HG02759 (cell line): ENCODE data around the gene MAP2K5.
A peak's percentile ranks its signal among the peaks of the same experiment; 100 is the strongest.

Experiments
- ATAC-seq: cut with Tn5 transposase; IDR thresholded peaks from one replicate; pipeline ENCODE4 v1.9.1; 2021; ENCODE audit warnings: mild to moderate bottlenecking, moderate library complexity; ENCODE audit not compliant: unreplicated experiment

MAP2K5 gene

DNA sequence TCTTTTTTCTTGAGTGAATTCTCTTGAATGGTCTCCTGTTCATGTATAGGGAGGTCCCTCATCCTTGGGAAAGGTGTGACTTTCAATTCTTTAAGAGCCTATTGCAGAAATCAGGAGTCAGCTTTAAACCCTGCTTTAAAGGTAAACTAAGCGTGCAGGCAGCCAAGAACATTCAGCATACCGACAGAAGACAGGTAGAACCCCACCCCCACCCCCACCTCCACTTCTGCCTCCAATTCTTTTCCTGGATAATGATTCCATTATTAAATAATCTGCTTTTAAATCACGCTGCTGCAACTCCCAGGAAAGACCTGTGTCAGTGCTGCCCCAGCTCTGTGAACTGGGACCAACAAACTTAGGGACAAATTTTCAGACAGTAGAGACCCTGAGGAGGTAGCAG lies 233.5 kb downstream of the MAP2K5 start:
- no peak for ATAC-seq

DNA sequence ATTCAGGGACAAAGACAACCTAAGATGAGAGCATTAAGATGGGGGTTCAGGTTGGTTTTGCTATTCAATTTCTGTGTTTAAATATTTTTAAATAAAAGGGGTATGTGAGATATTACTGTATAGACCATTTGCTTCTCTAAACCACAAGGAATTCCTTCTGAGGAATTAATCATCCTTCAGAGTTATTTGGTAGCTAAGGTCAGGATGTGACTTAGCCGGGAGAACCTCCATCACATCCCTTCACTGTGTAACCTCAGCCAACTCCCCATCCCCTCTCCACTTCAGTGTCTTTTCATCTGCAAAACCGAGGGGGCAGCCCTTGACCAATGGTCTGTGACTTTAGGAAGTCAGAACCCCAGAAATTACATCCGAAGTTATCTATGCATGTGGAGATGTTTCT lies 234.1 kb downstream of the MAP2K5 start:
- ATAC-seq = no peak

GRCh38 chr15:67777071-67777470 lies 234.6 kb downstream of the MAP2K5 start:
- ATAC-seq = no peak

DNA sequence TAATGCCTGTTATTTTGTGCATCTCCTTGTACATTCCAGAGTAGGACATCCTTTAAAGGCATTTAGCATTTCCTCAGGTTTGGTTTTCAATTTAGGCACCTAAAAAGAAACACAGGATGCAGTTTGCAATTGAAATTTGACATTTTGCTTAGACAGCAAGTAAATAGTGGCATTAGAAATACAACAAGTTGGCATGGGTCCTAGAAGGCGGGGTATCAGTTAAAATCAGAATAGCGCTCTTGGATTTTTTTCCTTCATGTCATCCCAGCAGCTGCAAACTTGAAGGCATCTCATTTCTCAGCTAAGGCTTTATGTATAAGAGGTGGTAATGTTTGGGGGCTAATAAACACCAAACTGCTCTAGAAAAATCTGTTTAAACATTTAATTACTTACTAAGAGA lies 235.3 kb downstream of the MAP2K5 start:
- ATAC-seq = no peak

DNA sequence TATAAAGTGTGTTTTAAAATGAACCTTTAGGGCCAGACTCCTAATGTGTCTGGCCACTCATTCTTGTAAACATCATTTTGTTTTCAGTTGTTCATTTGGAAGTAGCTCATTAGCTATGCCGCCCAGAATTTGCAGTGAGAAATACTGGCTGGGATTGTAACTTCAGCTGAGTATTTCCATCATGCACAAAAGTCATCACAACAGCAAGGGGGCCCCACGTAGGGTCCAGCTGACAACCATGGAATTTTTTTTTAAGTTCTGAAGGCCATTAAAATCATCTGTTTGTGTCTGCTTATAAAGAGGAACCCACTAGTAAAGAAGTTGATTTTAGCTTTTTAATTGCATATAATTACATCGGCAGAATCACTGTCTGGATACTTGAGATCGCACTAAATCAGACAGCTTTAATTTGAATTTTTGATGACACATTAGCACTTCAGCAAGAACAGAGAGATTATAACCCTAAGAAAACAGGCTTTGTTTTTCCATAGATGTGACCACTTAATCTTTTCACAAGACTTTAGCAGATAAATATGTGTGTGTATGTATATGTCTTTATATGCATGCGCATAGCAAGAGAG lies 236.6 kb downstream of the MAP2K5 start:
- no peak for ATAC-seq

DNA sequence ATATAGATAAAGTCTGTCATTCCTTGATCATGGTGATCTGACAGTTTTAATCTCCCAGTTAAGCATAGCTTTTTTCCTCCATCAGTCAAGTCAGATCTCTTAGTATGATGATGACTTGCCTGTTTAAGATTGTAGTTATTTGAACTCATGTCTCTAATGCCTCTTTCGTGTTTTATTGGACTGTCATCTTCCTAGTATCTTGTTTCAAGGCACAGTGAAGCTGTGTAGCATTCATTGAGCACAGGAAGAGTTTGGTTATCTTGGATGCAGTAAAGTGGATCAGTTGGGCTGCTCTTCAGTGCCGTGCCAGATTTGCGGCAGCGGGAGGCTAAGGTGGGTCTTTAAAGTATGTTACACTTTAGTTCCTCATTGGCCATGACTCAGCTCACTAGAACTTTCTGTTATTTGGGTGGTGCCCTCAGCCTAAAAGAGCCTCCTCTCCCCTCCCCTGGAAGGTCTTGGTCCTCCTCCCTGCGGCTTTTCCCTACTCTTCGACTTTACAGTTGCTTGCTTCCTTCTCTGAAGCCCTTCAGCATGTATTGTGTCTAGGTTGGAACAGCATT lies 237.1 kb downstream of the MAP2K5 start:
- ATAC-seq = no peak

- ATAC-seq = no peak
Measured at GRCh38 chr15:67781061-67781460, 238.6 kb downstream of the MAP2K5 start.

- no peak for ATAC-seq
Measured at GRCh38 chr15:67781907-67782690, 239.6 kb downstream of the MAP2K5 start.

DNA sequence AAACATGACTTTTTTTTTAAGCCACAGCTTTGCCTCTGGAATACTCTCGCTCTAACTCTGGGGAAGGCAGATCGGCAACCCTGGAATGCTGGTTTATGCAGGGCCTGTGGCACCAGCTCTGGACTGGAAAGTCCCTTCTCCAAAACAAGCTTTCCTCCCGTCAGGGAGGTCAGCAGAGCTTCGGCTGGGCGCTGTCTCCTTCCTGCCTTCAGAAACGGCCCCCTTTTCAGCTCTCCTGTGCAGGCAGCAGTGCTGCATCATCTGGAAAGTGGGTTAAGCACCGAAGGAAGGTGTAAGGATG lies 240.1 kb downstream of the MAP2K5 start:
- no peak for ATAC-seq

- peak; percentile 78 for ATAC-seq
Measured at GRCh38 chr15:67783303-67783702, 240.8 kb downstream of the MAP2K5 start.

- peak; percentile 84 for ATAC-seq
Measured at GRCh38 chr15:67784090-67784781, 241.7 kb downstream of the MAP2K5 start.

GRCh38 chr15:67784856-67785430 lies 242.4 kb downstream of the MAP2K5 start:
- peak; percentile 6 for ATAC-seq

DNA sequence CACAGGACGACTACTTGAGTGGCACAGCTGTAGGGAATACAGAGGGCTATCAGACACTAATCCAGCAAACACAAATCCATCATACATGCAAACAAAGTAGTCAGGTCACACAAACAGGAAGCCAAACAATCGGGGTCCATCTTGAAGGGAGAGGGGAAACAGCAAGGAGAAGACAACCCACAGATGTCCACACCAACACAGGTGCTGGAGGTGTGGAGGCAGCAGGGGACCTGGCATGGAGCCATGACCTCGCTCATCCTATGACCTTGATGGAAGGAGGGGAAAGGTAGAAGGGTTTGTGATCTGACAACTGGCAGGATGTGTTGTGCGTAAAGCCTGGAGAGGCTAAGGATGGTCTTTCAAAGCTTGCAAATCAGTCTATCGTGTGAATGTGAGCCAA lies 242.9 kb downstream of the MAP2K5 start:
- ATAC-seq = no peak

DNA sequence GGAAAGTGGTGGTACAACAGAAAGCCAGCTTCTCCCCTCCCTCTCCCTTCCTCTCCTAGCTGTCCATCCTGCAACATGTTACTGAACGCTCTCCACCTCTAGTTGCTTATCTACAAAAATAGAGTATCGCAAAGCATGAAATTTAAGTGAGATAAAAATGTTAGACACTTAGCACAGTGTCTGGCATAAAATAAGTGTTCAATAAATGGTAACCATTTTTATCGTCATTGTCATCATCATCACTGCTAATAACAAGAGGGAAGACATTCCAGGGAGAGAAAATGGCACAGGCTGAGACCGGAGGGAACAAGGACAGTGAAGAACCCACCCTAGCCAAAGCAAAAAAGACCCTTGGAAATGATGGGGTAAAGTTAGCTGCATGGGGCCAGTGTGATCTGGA lies 244.1 kb downstream of the MAP2K5 start:
- no peak for ATAC-seq

DNA sequence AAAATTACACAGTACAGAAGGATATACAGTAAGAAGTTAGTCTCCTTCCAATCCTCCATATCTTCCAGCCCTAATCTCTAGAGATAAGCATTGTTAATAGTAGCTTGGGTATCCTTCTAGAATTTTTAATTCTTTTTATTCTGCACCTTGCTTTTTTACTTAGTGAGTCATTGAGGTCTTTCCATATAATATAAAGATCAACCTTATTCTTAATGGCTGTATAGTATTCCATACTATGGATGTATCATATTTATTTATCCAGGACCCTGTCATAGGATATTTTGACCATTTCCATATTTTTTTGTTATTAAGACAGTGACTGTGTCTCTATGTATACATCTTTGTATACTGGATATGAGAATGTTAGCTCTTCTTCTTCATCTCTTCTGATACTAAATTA lies 246.5 kb downstream of the MAP2K5 start:
- ATAC-seq = no peak

DNA sequence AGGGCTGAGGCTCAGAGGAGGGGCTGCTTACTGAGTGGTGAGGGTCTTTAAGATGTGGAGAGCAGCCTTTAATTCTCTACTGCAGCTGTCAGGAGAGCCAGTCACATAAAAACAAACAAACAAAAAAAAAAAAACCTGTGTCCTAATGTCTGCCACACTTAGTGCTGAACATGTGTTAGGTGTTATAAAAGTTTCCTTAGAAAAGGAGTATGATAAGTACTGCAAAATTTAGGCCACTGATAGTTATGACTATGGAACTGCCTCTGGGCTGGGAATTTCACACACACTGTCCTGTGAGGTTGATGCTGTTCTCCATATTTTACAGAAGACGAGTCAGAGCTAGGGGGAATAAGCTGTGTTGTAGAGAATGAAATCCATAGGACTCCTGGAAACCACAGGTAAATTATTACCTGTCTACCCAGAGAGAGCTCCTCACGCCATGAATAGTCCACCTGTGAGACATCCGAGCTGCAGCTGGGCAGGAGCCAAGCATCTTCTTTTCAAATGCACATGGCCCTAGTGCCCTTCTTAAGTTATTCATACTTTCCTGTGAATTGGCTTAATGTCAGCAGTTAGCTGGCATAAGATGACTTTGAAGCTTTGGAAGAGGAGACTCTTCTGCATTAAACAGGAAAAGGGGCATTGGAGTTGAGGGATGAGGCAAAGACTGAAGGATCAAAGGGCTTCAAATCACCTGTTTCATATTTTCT lies 248.3 kb downstream of the MAP2K5 start:
- ATAC-seq = no peak

DNA sequence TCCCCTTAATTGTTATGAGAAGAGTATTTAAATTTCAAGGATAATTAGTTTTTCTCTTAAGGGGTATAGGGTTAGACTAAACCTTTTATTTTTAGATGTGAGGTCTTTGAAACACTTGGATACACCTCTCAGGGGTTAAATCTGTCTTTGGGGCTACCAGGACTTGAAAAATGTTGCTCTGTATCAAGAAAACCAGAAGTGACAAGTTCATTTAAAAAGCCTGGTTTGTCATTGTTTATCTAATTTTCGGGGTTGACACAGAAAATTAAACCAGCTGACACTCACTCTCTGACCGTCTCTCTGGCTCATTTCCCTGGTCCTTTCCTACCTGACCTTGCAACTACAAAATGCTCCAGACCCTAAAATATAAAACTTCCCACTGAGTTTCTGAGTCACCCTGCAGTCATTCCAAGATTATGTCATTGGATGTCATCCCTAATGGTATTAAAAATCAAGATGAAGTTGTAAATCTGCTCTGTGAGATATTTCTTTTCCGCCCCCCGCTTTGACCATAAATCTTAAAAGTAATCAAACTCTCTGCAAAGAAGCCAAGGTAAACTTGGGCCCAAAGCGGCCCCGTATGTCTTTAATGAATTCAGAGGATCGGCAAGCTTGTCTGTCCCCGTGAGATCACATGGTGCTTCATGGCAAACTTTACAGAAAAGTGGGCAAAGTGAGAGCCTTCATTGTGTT lies 249.9 kb downstream of the MAP2K5 start:
- no peak for ATAC-seq

GRCh38 chr15:67794832-67795574 lies 252.5 kb downstream of the MAP2K5 start:
- ATAC-seq = no peak

- no peak for ATAC-seq
Measured at GRCh38 chr15:67796196-67797127, 254.0 kb downstream of the MAP2K5 start.
